Upper lobe of left lung (tissue), 4 donors: ENCODE results near the gene S100G.

Experiments used
- EP300 ChIP-seq, 4 donors: sonication (generic); formaldehyde crosslinking; IDR thresholded peaks; one replicate each; pipeline ENCODE4 v1.5.1; 2017; ENCODE audit warnings: antibody characterized with exemption in 4 of 4, control low read depth in 2 of 4
- POLR2A ChIP-seq, 4 donors: fragments of 450-650 bp; IDR thresholded peaks; one replicate each; pipeline ENCODE4 v1.5.1; 2016 to 2017; ENCODE audit warnings: antibody characterized with exemption in 4 of 4, mild to moderate bottlenecking in 2 of 4
- TF ChIP-seq, protein P1 (sequence below), 6 experiments: fragments of 450-650 bp in 4 of 6; fragments of 200-600 bp in 2 of 6; sonication (generic) in 2 of 6; IDR thresholded peaks; one replicate each; pipeline ENCODE4 v1.5.1; 2016 to 2019; ENCODE audit warnings: antibody characterized with exemption in 6 of 6

DNA sequence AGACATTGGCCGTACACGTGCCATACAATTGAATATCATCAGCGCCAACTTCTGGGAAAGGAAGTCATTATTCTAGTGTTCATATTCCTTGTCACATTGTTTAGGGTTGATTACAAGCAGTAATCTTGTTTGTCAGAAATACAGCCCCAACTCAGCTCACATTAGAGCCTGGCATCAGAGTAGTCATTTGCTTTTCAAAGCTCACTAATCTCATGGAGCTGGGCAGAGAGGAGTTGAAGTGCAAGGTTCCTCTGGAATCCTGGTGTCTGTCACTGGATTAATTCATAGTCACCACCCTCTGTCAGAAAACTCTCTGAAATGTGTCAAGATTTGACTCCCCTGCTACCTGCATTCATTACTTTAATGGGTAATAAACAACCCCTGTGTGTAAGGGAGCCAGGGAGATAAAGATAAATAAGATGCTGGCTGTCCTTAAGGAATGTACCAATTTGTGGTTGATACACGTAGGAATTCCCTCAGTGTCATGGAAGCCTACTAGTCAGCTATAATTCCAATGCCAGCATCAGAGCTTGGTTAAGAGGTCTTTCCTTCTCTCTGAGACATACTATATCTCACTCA lies 43.7 kb upstream of the S100G start:
- no peak for TF ChIP-seq POLR2A (IDR thresholded peaks at IDR 0.05)
- no peak for TF ChIP-seq EP300 (IDR thresholded peaks at IDR 0.05)
- TF ChIP-seq, protein P1, sequence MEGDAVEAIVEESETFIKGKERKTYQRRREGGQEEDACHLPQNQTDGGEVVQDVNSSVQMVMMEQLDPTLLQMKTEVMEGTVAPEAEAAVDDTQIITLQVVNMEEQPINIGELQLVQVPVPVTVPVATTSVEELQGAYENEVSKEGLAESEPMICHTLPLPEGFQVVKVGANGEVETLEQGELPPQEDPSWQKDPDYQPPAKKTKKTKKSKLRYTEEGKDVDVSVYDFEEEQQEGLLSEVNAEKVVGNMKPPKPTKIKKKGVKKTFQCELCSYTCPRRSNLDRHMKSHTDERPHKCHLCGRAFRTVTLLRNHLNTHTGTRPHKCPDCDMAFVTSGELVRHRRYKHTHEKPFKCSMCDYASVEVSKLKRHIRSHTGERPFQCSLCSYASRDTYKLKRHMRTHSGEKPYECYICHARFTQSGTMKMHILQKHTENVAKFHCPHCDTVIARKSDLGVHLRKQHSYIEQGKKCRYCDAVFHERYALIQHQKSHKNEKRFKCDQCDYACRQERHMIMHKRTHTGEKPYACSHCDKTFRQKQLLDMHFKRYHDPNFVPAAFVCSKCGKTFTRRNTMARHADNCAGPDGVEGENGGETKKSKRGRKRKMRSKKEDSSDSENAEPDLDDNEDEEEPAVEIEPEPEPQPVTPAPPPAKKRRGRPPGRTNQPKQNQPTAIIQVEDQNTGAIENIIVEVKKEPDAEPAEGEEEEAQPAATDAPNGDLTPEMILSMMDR (IDR thresholded peaks at IDR 0.05) = no peak
